CD4-positive, CD25-positive, alpha-beta regulatory T cell (primary cell): ENCODE data around the gene DLG5. TPM values are rescaled to one million over a fixed set of nuclear protein-coding genes. Genes with fewer than 3 reads are reported as not detected.

Experiments
- ATAC-seq, 2 donors: fragments of 150-1000 bp; cut with Tn5 transposase; one replicate each; pipeline ENCODE4 v1.10.0; 2021; ENCODE audit warnings: low read depth in 2 of 2, moderate number of reproducible peaks in 2 of 2, moderate library complexity in 1 of 2
- DNase-seq, 3 donors: peaks; one replicate each; pipeline versions ENCODE4 v3.0.0 to v3.0.0-alpha.2; 2012 to 2022; ENCODE audit warnings: mixed read lengths in 1 of 3
- H3K27ac ChIP-seq: one replicate; pipeline ENCODE4 v1.7.0; 2013; ENCODE audit warnings: mild to moderate bottlenecking, low read length; ENCODE audit not compliant: insufficient read depth, poor library complexity, severe bottlenecking
- H3K27me3 ChIP-seq: one replicate; pipeline ENCODE4 v1.7.0; 2013; ENCODE audit warnings: low read length; ENCODE audit not compliant: control insufficient read depth, insufficient read depth
- H3K36me3 ChIP-seq: one replicate; pipeline ENCODE4 v1.7.0; 2013; ENCODE audit warnings: mild to moderate bottlenecking, low read length, moderate library complexity; ENCODE audit not compliant: control insufficient read depth, insufficient read depth
- H3K4me1 ChIP-seq: 2 replicates; pipeline ENCODE4 v1.7.0; 2013; ENCODE audit warnings: mild to moderate bottlenecking, low read length; ENCODE audit not compliant: insufficient read depth, control insufficient read depth, poor library complexity, severe bottlenecking
- H3K4me3 ChIP-seq: one replicate; pipeline ENCODE4 v1.7.0; 2013; ENCODE audit warnings: low read depth, mild to moderate bottlenecking, low read length, moderate library complexity
- H3K9me3 ChIP-seq, 2 experiments: 1 replicate in 1 of 2; 2 replicates in 1 of 2; pipeline ENCODE4 v1.7.0; 2013; ENCODE audit warnings: low read length in 2 of 2, mild to moderate bottlenecking in 1 of 2, moderate library complexity in 1 of 2; ENCODE audit not compliant: control insufficient read depth in 2 of 2
- H3K27ac Mint-ChIP-seq, 3 donors: one replicate each; pipeline ENCODE4 v1.8.0; 2020 to 2022; ENCODE audit warnings: mild to moderate bottlenecking in 3 of 3, mixed read lengths in 3 of 3, moderate library complexity in 2 of 3
- H3K27me3 Mint-ChIP-seq: one replicate; pipeline ENCODE4 v1.8.0; 2022; ENCODE audit warnings: mild to moderate bottlenecking, mixed read lengths
- H3K36me3 Mint-ChIP-seq: one replicate; pipeline ENCODE4 v1.8.0; 2020; ENCODE audit warnings: mixed read lengths
- H3K4me1 Mint-ChIP-seq, 4 donors: one replicate each; pipeline ENCODE4 v1.8.0; 2020 to 2022; ENCODE audit warnings: mixed read lengths in 4 of 4, mild to moderate bottlenecking in 1 of 4
- H3K4me3 Mint-ChIP-seq, 4 donors: one replicate each; pipeline ENCODE4 v1.8.0; 2020 to 2022; ENCODE audit warnings: mild to moderate bottlenecking in 4 of 4, mixed read lengths in 4 of 4, moderate library complexity in 3 of 4
- H3K9me3 Mint-ChIP-seq, 7 donors: one replicate each; pipeline ENCODE4 v1.8.0; 2020 to 2022; ENCODE audit warnings: mixed read lengths in 7 of 7, mild to moderate bottlenecking in 3 of 7, moderate library complexity in 2 of 7
- polyA plus RNA-seq, 4 donors: library from polyadenylated mRNA; unstranded; fragments of 300-500 nt; fragmentation: Illumina TruSeq; gene quantifications; one replicate each; pipeline ENCODE4 v1.2.3, GENCODE V29; 2021
- total RNA-seq: library from RNA; stranded (reverse); gene quantifications from one replicate; pipeline ENCODE4 v1.2.3, GENCODE V29; 2022

The DLG5 gene
- total and polyA plus RNA-seq, 5 donors from 2014 or later = 0.06 to 3.7 (median 0.14) TPM; not detected in 1

DNA sequence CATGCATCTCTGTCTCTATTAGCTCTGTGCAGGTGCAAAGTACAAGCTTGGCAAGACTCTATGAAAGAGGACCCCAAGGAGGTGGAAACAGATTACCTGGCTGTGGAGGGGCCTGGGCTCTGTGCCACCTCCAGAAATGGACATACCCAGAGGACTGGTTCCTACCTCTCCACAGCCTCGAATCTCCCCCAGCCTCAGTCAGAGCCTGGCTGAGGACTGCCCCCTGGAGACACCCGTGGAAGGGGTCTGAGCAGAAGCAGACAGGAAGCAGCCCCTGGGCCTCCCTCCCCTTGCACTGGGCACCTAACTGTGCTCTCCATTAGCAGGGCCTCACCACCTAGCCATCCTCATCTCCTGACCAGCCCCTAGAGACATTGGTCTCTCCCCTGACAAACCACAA lies 92.0 kb downstream of the DLG5 start:
- Histone ChIP-seq H3K4me1 (peaks cover 24% of the 10 kb centered on the region), H3K27me3 (no peaks in the 10 kb centered on the region), H3K36me3 (no peaks in the 10 kb centered on the region), H3K4me3 (no peak overlapping the region), H3K27ac (no peak overlapping the region), H3K9me3 (no peaks in the 10 kb centered on the region)
- no peaks in the 10 kb centered on the region for H3K27me3 Mint-ChIP-seq
- peak overlapping the region in 2 of 3 donors; percentile 86 to 89 for H3K27ac Mint-ChIP-seq
- no peak overlapping the region for H3K4me3 Mint-ChIP-seq
- H3K9me3 Mint-ChIP-seq = no peaks in the 10 kb centered on the region
- no peaks in the 10 kb centered on the region for H3K36me3 Mint-ChIP-seq
- ATAC-seq = no peak
- H3K4me1 Mint-ChIP-seq = peaks cover 0 to 40% (median 12%) of the 10 kb centered on the region in 4 donors
- no peak for DNase-seq

DNA sequence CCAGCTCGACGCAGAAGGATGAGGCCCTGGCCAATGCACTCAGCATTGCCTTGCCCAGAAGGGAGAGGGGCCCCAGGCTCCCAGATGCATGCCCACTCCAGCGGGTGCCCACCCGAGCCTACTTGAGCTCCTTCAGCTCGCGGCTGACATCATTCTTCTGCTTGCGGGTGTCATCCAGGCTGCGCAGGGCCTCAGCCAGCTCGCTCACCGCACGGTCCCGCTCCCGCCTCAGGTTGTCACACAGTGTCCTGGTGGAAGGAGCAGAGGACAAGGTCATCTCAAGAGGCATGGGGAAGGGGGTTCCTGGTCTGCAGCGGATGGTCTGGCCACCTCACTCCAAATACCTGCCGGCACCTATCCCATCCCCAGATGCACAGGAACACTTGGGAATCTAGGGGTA lies 92.8 kb downstream of the DLG5 start:
- Histone ChIP-seq H3K9me3 (no peaks in the 10 kb centered on the region), H3K36me3 (no peaks in the 10 kb centered on the region), H3K27me3 (no peaks in the 10 kb centered on the region), H3K4me3 (no peak overlapping the region), H3K4me1 (peaks cover 24% of the 10 kb centered on the region), H3K27ac (no peak overlapping the region)
- no peak overlapping the region for H3K4me3 Mint-ChIP-seq
- no peaks in the 10 kb centered on the region for H3K9me3 Mint-ChIP-seq
- H3K4me1 Mint-ChIP-seq = peaks cover 0 to 40% (median 12%) of the 10 kb centered on the region in 4 donors
- ATAC-seq (no peak), DNase-seq (no peak)
- H3K27me3 Mint-ChIP-seq = no peaks in the 10 kb centered on the region
- H3K36me3 Mint-ChIP-seq = no peaks in the 10 kb centered on the region
- peak overlapping the region in 1 of 3 donors; percentile 89 for H3K27ac Mint-ChIP-seq

DNA sequence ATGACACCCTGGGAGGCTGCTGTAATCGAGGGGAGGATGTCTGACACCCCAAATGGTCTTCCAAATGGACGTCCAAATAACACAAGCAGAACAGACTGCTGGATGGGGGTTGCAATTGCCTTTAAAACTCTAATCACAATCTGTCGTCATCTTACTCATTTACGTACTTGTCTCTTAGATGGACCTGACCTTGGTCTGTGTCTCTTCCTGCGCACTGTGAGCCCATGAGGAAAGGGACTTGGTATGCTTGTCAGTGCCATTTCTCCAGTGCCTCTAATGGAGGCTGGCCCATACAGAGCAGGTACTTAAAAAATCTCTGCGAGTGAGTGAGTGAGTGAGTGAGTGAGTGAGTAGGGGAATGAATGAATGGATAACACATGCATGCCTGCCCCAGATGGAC lies 93.3 kb downstream of the DLG5 start:
- no peaks in the 10 kb centered on the region for H3K27me3 ChIP-seq
- no peak for DNase-seq
- ATAC-seq = no peak
- Mint-ChIP-seq H3K4me1 (peaks cover 0 to 40% (median 12%) of the 10 kb centered on the region in 4 donors), H3K9me3 (no peaks in the 10 kb centered on the region), H3K4me3 (no peak overlapping the region), H3K27me3 (no peaks in the 10 kb centered on the region), H3K36me3 (no peaks in the 10 kb centered on the region), H3K27ac (peak overlapping the region in 2 of 3 donors; percentile 80 to 88)
- no peaks in the 10 kb centered on the region for H3K36me3 ChIP-seq
- H3K27ac ChIP-seq = no peak overlapping the region
- peaks cover 24% of the 10 kb centered on the region for H3K4me1 ChIP-seq
- H3K4me3 ChIP-seq = no peak overlapping the region
- no peaks in the 10 kb centered on the region for H3K9me3 ChIP-seq

DNA sequence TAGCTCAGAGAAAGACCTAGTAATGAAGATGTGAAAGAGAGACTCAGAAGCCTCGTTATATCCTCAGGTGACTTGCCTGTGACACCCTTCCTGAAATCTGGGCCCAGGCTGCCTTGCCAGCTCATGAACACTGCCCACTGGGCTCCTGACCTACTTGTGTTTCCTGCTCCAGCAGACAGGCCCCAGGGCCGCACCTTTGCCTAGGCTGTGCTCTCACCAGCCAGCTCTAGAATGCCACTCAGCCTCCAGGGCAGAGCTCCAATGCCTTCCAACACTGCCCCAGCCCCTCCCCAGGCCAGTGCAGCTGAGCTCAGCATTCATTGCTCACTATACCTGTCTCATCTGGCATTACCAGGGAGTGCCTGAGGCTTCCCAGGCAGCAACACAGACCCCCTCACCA lies 94.3 kb downstream of the DLG5 start:
- peak overlapping the region; percentile 44 for H3K27ac ChIP-seq
- peaks cover 18% of the 10 kb centered on the region for H3K4me1 ChIP-seq
- ATAC-seq (peak; percentile 29 to 33), DNase-seq (peak in 2 of 3 donors; percentile 6 to 34)
- no peaks in the 10 kb centered on the region for H3K36me3 ChIP-seq
- Mint-ChIP-seq H3K36me3 (no peaks in the 10 kb centered on the region), H3K4me3 (no peak overlapping the region), H3K27ac (peak overlapping the region; percentile 32 to 87 (median 80)), H3K4me1 (peaks cover 0 to 35% (median 12%) of the 10 kb centered on the region in 4 donors), H3K9me3 (no peaks in the 10 kb centered on the region), H3K27me3 (no peaks in the 10 kb centered on the region)
- no peak overlapping the region for H3K4me3 ChIP-seq
- no peaks in the 10 kb centered on the region for H3K27me3 ChIP-seq
- H3K9me3 ChIP-seq = no peaks in the 10 kb centered on the region

DNA sequence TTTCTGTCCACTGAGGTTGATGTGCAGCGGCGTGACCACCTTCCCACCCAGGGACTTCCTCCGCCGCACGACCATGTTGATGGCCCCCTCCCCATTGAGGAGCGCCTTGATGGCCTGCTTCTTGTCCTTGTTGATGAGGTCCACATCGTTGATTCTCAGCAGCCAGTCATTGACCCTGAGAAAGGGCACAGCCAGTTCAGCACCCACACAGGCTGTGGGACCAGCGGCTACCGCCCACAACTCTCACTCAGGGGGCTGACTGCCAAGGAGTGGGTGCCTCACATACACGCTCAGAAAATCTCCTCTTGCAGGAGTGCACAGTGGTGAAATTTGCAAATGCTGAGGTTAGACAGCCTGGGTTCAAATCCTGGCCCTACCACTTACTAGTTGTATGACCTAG lies 97.2 kb downstream of the DLG5 start:
- Histone ChIP-seq H3K4me3 (no peak overlapping the region), H3K36me3 (no peaks in the 10 kb centered on the region), H3K27ac (no peak overlapping the region), H3K9me3 (no peaks in the 10 kb centered on the region), H3K27me3 (no peaks in the 10 kb centered on the region), H3K4me1 (peaks cover 5% of the 10 kb centered on the region)
- Mint-ChIP-seq H3K9me3 (no peaks in the 10 kb centered on the region), H3K27ac (no peak overlapping the region), H3K27me3 (no peaks in the 10 kb centered on the region), H3K4me3 (no peak overlapping the region), H3K36me3 (no peaks in the 10 kb centered on the region), H3K4me1 (peaks cover 0 to 15% (median 4%) of the 10 kb centered on the region in 4 donors)
- DNase-seq (no peak), ATAC-seq (no peak)

DNA sequence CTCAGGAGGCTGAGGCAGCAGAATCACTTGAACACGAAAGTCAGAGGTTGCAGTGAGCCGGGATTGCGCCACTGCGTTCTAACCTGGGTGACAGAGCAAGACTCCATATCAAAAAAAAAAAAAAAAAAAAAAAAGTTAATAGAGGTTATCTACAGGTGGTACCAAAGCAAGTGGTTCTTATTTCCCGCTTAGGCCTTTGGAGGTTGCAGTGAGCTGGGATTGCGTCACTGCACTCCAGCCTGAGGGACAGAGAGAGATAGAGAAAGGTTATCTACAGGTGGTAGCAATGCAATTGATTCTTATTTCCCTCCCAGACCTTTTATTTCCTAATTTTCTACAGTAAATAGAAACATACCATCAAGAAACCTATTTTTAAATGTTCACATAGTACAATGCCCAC lies 98.2 kb downstream of the DLG5 start:
- Histone ChIP-seq H3K9me3 (no peaks in the 10 kb centered on the region), H3K36me3 (no peaks in the 10 kb centered on the region), H3K4me1 (peaks cover 5% of the 10 kb centered on the region), H3K4me3 (no peak overlapping the region), H3K27me3 (no peaks in the 10 kb centered on the region), H3K27ac (no peak overlapping the region)
- Mint-ChIP-seq H3K27me3 (no peaks in the 10 kb centered on the region), H3K27ac (no peak overlapping the region), H3K36me3 (no peaks in the 10 kb centered on the region), H3K4me3 (no peak overlapping the region), H3K9me3 (no peaks in the 10 kb centered on the region), H3K4me1 (peaks cover 0 to 14% (median 4%) of the 10 kb centered on the region in 4 donors)
- no peak for ATAC-seq
- no peak for DNase-seq

DNA sequence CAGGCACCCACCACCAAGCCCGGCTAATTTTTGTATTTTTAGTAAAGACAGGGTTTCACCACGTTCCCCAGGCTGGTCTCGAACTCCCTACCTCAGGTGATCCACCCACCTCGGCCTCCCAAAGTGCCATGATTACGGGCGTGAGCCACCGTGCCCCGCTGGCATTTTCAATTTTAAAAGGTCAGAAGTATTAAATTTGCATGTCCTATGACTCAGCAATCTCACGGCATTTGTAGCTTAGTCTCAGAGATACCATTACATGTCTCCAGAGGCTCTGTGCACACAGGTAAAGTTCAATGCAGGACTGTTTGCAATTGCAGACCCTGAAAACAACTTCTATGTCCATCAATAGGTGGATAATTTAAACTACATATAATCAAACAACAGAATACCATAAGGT lies 99.2 kb downstream of the DLG5 start:
- Histone ChIP-seq H3K9me3 (no peaks in the 10 kb centered on the region), H3K4me1 (peaks cover 3% of the 10 kb centered on the region), H3K36me3 (no peaks in the 10 kb centered on the region), H3K4me3 (no peak overlapping the region), H3K27ac (no peak overlapping the region), H3K27me3 (no peaks in the 10 kb centered on the region)
- no peak overlapping the region for H3K4me3 Mint-ChIP-seq
- DNase-seq (no peak), ATAC-seq (no peak)
- H3K27ac Mint-ChIP-seq = no peak overlapping the region
- H3K27me3 Mint-ChIP-seq = no peaks in the 10 kb centered on the region
- H3K9me3 Mint-ChIP-seq = no peaks in the 10 kb centered on the region
- no peaks in the 10 kb centered on the region for H3K36me3 Mint-ChIP-seq
- peaks cover 0 to 8% (median 4%) of the 10 kb centered on the region in 4 donors for H3K4me1 Mint-ChIP-seq

DNA sequence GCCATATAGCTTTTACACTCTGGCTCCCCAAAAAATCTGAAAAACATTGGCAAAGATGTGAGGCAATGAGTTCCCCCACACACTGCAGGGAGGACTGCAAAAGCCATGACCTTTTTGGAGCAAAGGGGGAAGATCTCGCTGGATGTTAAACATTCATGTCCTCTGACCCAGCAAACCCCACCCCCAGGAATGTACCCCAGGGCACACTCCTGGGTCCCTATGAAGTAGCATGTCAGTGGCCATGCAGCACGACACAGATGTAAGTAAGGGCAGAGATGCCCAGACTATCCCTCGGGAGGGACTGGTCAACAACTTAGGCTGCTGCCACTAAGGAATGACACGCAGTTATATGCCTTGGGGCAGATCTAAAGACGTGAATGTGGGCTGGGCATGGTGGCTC lies 100.6 kb downstream of the DLG5 start:
- Mint-ChIP-seq H3K27me3 (no peaks in the 10 kb centered on the region), H3K4me3 (no peak overlapping the region), H3K36me3 (no peaks in the 10 kb centered on the region), H3K27ac (no peak overlapping the region), H3K9me3 (no peaks in the 10 kb centered on the region), H3K4me1 (no peaks in the 10 kb centered on the region)
- no peaks in the 10 kb centered on the region for H3K27me3 ChIP-seq
- ATAC-seq (no peak), DNase-seq (no peak)
- H3K4me3 ChIP-seq = no peak overlapping the region
- no peak overlapping the region for H3K27ac ChIP-seq
- H3K9me3 ChIP-seq = no peaks in the 10 kb centered on the region
- H3K4me1 ChIP-seq = no peaks in the 10 kb centered on the region
- no peaks in the 10 kb centered on the region for H3K36me3 ChIP-seq
